GM18907 (cell line): ENCODE results near the gene ATAD1.
A peak's percentile ranks its signal among the peaks of the same experiment; 100 is the strongest.
"Not testable (repeated sequence)": the region's sequence is repeated elsewhere in the genome, so short reads cannot be mapped to it uniquely, and the experiment has no call there.

Experiments
- ATAC-seq: cut with Tn5 transposase; IDR thresholded peaks from one replicate; pipeline ENCODE4 v1.9.1; 2021; ENCODE audit warnings: mild to moderate bottlenecking, moderate library complexity; ENCODE audit not compliant: unreplicated experiment

ATAD1 gene

GRCh38 chr10:87846711-87847110 lies 28.7 kb upstream of the ATAD1 start:
- ATAC-seq: not testable (repeated sequence)

GRCh38 chr10:87846023-87846422 lies 28.0 kb upstream of the ATAD1 start:
- no peak for ATAC-seq

GRCh38 chr10:87845624-87845998 lies 27.6 kb upstream of the ATAD1 start:
- no peak for ATAC-seq

GRCh38 chr10:87844837-87845623 lies 27.0 kb upstream of the ATAD1 start:
- no peak for ATAC-seq

- ATAC-seq: no peak
Observed at GRCh38 chr10:87843714-87844113, 25.7 kb upstream of the ATAD1 start.

GRCh38 chr10:87842776-87843497 lies 24.9 kb upstream of the ATAD1 start:
- no peak for ATAC-seq

- no peak for ATAC-seq
Observed at GRCh38 chr10:87842220-87842641, 24.2 kb upstream of the ATAD1 start.

- ATAC-seq: no peak
Observed at GRCh38 chr10:87841186-87841585, 23.2 kb upstream of the ATAD1 start.

- no peak for ATAC-seq
Observed at GRCh38 chr10:87838650-87839049, 20.6 kb upstream of the ATAD1 start.

- ATAC-seq: no peak
Observed at GRCh38 chr10:87837445-87837844, 19.4 kb upstream of the ATAD1 start.

- no peak for ATAC-seq
Observed at GRCh38 chr10:87836098-87836497, 18.1 kb upstream of the ATAD1 start.

- ATAC-seq: no peak
Observed at GRCh38 chr10:87829986-87830729, 12.1 kb upstream of the ATAD1 start.

GRCh38 chr10:87829051-87829450 lies 11.0 kb upstream of the ATAD1 start:
- ATAC-seq: not testable (repeated sequence)

GRCh38 chr10:87827681-87828080 lies 9.7 kb upstream of the ATAD1 start:
- no peak for ATAC-seq

GRCh38 chr10:87826653-87827052 lies 8.6 kb upstream of the ATAD1 start:
- ATAC-seq: no peak

- ATAC-seq: no peak
Observed at GRCh38 chr10:87819289-87819585, 1.2 kb upstream of the ATAD1 start.

GRCh38 chr10:87818505-87819288 lies 671 bp upstream of the ATAD1 start:
- ATAC-seq: peak; percentile 55

- no peak for ATAC-seq
Observed at GRCh38 chr10:87816898-87817608, 973 bp downstream of the ATAD1 start.

GRCh38 chr10:87816163-87816897 lies 1.7 kb downstream of the ATAD1 start:
- ATAC-seq: no peak
